ENCODE measurements around the gene RFX1. TPM values are rescaled to one million over a fixed set of nuclear protein-coding genes. Genes with fewer than 3 reads are reported as not detected.
A peak's percentile ranks its signal among the peaks of the same experiment; 100 is the strongest.

Gene RFX1
- total and polyA plus RNA-seq, 9 of the 15 experiments (the other 6 are each of a cell fraction or from before 2014, with no cell fraction given) = 0.14 to 19.3 (median 1.2) TPM

DNA sequence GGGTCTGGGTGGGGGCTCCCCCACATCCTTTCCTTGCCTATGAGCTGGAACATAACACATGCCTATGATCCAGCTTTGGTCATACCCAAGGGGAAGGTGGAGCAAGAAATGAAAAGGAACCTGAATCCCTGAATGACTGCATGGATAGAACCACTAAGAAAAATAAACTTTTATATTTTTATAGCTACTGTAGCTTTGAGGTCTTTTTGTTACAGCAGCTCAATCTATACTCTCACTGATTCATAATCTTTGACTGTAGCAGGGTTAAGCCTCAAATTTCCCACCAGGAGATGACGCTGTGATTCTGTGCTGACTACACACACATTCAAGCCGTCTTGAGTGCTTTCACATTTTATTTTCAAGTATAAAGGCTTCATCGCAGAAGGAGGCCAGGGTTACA lies 46.9 kb upstream of the RFX1 start:
- FAIRE-seq = no peak
- no TSS peak for BruUV-seq (replicated peaks)
- TF ChIP-seq ILF3 (IDR thresholded peaks at IDR 0.05; ENCODE audit: borderline replicate concordance) = no peak
- TF ChIP-seq ZNF24 (IDR thresholded peaks at IDR 0.05) = no peak
- peak; percentile 99 for TF ChIP-seq ZNF12 (CRISPR knock-in tag; IDR thresholded peaks at IDR 0.05)
- peak in 1 of 2 experiments; percentile 60; a peak in 1 of 3 replicates for TF ChIP-seq CBX3 (IDR thresholded peaks at IDR 0.05; ENCODE audit: borderline replicate concordance in 1 of 2, low read length in 2 of 2)
- no peak for TF ChIP-seq SIRT6 (IDR thresholded peaks at IDR 0.05; ENCODE audit: low read depth, low read length)
- TF ChIP-seq, protein P1, sequence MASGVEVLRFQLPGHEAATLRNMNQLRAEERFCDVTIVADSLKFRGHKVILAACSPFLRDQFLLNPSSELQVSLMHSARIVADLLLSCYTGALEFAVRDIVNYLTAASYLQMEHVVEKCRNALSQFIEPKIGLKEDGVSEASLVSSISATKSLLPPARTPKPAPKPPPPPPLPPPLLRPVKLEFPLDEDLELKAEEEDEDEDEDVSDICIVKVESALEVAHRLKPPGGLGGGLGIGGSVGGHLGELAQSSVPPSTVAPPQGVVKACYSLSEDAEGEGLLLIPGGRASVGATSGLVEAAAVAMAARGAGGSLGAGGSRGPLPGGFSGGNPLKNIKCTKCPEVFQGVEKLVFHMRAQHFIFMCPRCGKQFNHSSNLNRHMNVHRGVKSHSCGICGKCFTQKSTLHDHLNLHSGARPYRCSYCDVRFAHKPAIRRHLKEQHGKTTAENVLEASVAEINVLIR (CRISPR knock-in tag; IDR thresholded peaks at IDR 0.05) = no peak
- no peak for TF ChIP-seq ZSCAN29 (IDR thresholded peaks at IDR 0.05)
- TF ChIP-seq, protein P2, sequence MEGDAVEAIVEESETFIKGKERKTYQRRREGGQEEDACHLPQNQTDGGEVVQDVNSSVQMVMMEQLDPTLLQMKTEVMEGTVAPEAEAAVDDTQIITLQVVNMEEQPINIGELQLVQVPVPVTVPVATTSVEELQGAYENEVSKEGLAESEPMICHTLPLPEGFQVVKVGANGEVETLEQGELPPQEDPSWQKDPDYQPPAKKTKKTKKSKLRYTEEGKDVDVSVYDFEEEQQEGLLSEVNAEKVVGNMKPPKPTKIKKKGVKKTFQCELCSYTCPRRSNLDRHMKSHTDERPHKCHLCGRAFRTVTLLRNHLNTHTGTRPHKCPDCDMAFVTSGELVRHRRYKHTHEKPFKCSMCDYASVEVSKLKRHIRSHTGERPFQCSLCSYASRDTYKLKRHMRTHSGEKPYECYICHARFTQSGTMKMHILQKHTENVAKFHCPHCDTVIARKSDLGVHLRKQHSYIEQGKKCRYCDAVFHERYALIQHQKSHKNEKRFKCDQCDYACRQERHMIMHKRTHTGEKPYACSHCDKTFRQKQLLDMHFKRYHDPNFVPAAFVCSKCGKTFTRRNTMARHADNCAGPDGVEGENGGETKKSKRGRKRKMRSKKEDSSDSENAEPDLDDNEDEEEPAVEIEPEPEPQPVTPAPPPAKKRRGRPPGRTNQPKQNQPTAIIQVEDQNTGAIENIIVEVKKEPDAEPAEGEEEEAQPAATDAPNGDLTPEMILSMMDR (IDR thresholded peaks at IDR 0.05 in 2 of 3, conservative IDR thresholded peaks at IDR 0.05 in 1 of 3; ENCODE audit: insufficient read depth in 2 of 3, low read depth in 1 of 3, low read length in 3 of 3) = peak; percentile 10 to 19 (median 18); a peak in 2 of 6 replicates
- TF ChIP-seq, protein P3, sequence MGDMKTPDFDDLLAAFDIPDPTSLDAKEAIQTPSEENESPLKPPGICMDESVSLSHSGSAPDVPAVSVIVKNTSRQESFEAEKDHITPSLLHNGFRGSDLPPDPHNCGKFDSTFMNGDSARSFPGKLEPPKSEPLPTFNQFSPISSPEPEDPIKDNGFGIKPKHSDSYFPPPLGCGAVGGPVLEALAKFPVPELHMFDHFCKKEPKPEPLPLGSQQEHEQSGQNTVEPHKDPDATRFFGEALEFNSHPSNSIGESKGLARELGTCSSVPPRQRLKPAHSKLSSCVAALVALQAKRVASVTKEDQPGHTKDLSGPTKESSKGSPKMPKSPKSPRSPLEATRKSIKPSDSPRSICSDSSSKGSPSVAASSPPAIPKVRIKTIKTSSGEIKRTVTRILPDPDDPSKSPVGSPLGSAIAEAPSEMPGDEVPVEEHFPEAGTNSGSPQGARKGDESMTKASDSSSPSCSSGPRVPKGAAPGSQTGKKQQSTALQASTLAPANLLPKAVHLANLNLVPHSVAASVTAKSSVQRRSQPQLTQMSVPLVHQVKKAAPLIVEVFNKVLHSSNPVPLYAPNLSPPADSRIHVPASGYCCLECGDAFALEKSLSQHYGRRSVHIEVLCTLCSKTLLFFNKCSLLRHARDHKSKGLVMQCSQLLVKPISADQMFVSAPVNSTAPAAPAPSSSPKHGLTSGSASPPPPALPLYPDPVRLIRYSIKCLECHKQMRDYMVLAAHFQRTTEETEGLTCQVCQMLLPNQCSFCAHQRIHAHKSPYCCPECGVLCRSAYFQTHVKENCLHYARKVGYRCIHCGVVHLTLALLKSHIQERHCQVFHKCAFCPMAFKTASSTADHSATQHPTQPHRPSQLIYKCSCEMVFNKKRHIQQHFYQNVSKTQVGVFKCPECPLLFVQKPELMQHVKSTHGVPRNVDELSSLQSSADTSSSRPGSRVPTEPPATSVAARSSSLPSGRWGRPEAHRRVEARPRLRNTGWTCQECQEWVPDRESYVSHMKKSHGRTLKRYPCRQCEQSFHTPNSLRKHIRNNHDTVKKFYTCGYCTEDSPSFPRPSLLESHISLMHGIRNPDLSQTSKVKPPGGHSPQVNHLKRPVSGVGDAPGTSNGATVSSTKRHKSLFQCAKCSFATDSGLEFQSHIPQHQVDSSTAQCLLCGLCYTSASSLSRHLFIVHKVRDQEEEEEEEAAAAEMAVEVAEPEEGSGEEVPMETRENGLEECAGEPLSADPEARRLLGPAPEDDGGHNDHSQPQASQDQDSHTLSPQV (IDR thresholded peaks at IDR 0.05) = no peak
- TF ChIP-seq, protein P4, sequence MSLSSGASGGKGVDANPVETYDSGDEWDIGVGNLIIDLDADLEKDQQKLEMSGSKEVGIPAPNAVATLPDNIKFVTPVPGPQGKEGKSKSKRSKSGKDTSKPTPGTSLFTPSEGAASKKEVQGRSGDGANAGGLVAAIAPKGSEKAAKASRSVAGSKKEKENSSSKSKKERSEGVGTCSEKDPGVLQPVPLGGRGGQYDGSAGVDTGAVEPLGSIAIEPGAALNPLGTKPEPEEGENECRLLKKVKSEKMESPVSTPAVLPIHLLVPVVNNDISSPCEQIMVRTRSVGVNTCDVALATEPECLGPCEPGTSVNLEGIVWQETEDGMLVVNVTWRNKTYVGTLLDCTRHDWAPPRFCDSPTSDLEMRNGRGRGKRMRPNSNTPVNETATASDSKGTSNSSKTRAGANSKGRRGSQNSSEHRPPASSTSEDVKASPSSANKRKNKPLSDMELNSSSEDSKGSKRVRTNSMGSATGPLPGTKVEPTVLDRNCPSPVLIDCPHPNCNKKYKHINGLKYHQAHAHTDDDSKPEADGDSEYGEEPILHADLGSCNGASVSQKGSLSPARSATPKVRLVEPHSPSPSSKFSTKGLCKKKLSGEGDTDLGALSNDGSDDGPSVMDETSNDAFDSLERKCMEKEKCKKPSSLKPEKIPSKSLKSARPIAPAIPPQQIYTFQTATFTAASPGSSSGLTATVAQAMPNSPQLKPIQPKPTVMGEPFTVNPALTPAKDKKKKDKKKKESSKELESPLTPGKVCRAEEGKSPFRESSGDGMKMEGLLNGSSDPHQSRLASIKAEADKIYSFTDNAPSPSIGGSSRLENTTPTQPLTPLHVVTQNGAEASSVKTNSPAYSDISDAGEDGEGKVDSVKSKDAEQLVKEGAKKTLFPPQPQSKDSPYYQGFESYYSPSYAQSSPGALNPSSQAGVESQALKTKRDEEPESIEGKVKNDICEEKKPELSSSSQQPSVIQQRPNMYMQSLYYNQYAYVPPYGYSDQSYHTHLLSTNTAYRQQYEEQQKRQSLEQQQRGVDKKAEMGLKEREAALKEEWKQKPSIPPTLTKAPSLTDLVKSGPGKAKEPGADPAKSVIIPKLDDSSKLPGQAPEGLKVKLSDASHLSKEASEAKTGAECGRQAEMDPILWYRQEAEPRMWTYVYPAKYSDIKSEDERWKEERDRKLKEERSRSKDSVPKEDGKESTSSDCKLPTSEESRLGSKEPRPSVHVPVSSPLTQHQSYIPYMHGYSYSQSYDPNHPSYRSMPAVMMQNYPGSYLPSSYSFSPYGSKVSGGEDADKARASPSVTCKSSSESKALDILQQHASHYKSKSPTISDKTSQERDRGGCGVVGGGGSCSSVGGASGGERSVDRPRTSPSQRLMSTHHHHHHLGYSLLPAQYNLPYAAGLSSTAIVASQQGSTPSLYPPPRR (CRISPR knock-in tag; IDR thresholded peaks at IDR 0.05; ENCODE audit: borderline replicate concordance) = no peak

More for the DNA sequence above, 46.9 kb upstream of the RFX1 start:
- H3K27me3 ChIP-seq (ENCODE audit: control insufficient read depth in 2 of 2, insufficient read depth in 2 of 2, low read length in 2 of 2) = no peaks in the 10 kb centered on the region
- H3K79me2 ChIP-seq (ENCODE audit: control insufficient read depth, insufficient read depth, low read length) = no peaks in the 10 kb centered on the region
- ChIA-PET CTCF (ENCODE audit: low intra/inter-chr PET ratio) (no interaction called here), POLR2A (interaction anchor here (0.6 to 1.1 kb wide), 3 partner anchors 10 to 125 kb away, joined by 3 to 4 read pairs (median 3); no protein-coding TSS in a partner anchor)
- no peaks in the 10 kb centered on the region for H3K9me1 ChIP-seq (ENCODE audit: control insufficient read depth, insufficient read depth, low read length)
- peaks cover 4% of the 10 kb centered on the region for H3K9me3 ChIP-seq (replicated peaks; ENCODE audit: control insufficient read depth, insufficient read depth, low read depth, low read length)
- H3K27ac ChIP-seq (ENCODE audit: extremely low read depth, low read depth, low read length) = no peak overlapping the region
- WGBS (ENCODE audit: insufficient coverage, low coverage, missing lambda C conversion rate) = 44% methylated on average over 3 of the region's 3 CpGs
- ATAC-seq (peak; percentile 9; the same call in 1 of the 3 replicates), DNase-seq (ENCODE audit: extremely low read depth in 1 of 4, low spot score in 3 of 4) (peak in 3 of 4 experiments; percentile 6 to 9 (median 7))
- H3K9ac ChIP-seq (ENCODE audit: insufficient read depth in 1 of 2, low read depth in 2 of 2, low read length in 2 of 2) = no peak overlapping the region
- H3K4me3 ChIP-seq = no peak overlapping the region
- H3K4me2 ChIP-seq (ENCODE audit: insufficient read depth, low read length) = no peak overlapping the region
- in situ Hi-C loops (cut with MboI) = loop anchor here (25.0 kb wide), 1 partner anchor 466 kb away; no protein-coding TSS in a partner anchor
- H4K20me1 ChIP-seq (replicated peaks; ENCODE audit: control insufficient read depth, insufficient read depth, low read length) = no peaks in the 10 kb centered on the region
- intact Hi-C loops (cut with micrococcal nuclease) = no loop called here
- H3K36me3 ChIP-seq (ENCODE audit: control insufficient read depth, insufficient read depth, low read length) = peaks cover 23% of the 10 kb centered on the region; the same call in 2 of the 3 replicates
- peaks cover 0 to 44% of the 10 kb centered on the region in 2 experiments; a peak in 4 of 5 replicates for H3K4me1 ChIP-seq (replicated peaks in 1 of 2; ENCODE audit: control insufficient read depth in 2 of 2, insufficient read depth in 2 of 2, low read length in 2 of 2)
- no peak overlapping the region for H2AFZ ChIP-seq (ENCODE audit: low read depth, low read length)
